HCT116 (cell line): ENCODE measurements around the gene IGSF9B. TPM values are rescaled to one million over a fixed set of nuclear protein-coding genes. Genes with fewer than 3 reads are reported as not detected.

Source experiments
- total RNA-seq: library from RNA; stranded (reverse); gene quantifications from one replicate; pipeline ENCODE4 v1.2.1, GENCODE V29; 2021; ENCODE audit not compliant: unreplicated experiment

IGSF9B gene
- total RNA-seq, 1 experiment from 2014 or later, result 12.4 TPM

Other genes with a start within 250 kb of the IGSF9B start
- gene SPATA19, start 111.5 kb downstream of the IGSF9B start, total RNA-seq, result not detected
- 0.25 TPM for gene JAM3, start 112.1 kb upstream of the IGSF9B start, total RNA-seq